Smooth muscle cell (in vitro differentiated cells): ENCODE results near the gene PANX1. TPM values are rescaled to one million over a fixed set of nuclear protein-coding genes. Genes with fewer than 3 reads are reported as not detected.
A peak's percentile ranks its signal among the peaks of the same experiment; 100 is the strongest.

Experiments
- DNase-seq: peaks from one replicate; lab custom pipeline; 2025; ENCODE audit not compliant: unreplicated experiment; lab: John Stamatoyannopoulos, UW
- H2AFZ ChIP-seq: fragments of 200-600 bp; sonication (generic); 2 replicates; pipeline ENCODE4 v1.6.0; 2016; ENCODE audit warnings: antibody characterized with exemption, low read depth, mild to moderate bottlenecking
- H3F3A ChIP-seq: fragments of 200-600 bp; sonication (generic); 2 replicates; pipeline ENCODE4 v1.6.0; 2017; ENCODE audit warnings: antibody characterized with exemption, low read depth
- H3K27ac ChIP-seq: fragments of 200-600 bp; sonication (generic); 2 replicates; pipeline ENCODE4 v1.5.1; 2016; ENCODE audit warnings: low read depth, mild to moderate bottlenecking
- H3K27me3 ChIP-seq: fragments of 200-600 bp; sonication (generic); 2 replicates; pipeline ENCODE4 v1.6.1; 2016; ENCODE audit warnings: low read depth, mild to moderate bottlenecking
- H3K36me3 ChIP-seq: fragments of 200-600 bp; sonication (generic); 2 replicates; pipeline ENCODE4 v1.5.1; 2016; ENCODE audit warnings: low read depth
- H3K4me1 ChIP-seq: fragments of 200-600 bp; sonication (generic); 2 replicates; pipeline ENCODE4 v1.5.1; 2016; ENCODE audit warnings: low read depth
- H3K4me2 ChIP-seq: fragments of 200-600 bp; sonication (generic); 2 replicates; pipeline ENCODE4 v1.6.0; 2016; ENCODE audit warnings: mild to moderate bottlenecking
- H3K4me3 ChIP-seq: fragments of 200-600 bp; sonication (generic); 2 replicates; pipeline ENCODE4 v1.5.1; 2016; ENCODE audit warnings: mild to moderate bottlenecking
- H3K79me2 ChIP-seq: fragments of 200-600 bp; sonication (generic); 2 replicates; pipeline ENCODE4 v1.6.0; 2016; ENCODE audit warnings: low read depth, mild to moderate bottlenecking
- H3K9ac ChIP-seq: fragments of 200-600 bp; sonication (generic); 2 replicates; pipeline ENCODE4 v1.6.0; 2016; ENCODE audit warnings: low read depth
- H3K9me3 ChIP-seq: fragments of 200-600 bp; sonication (generic); replicated peaks from 2 replicates; pipeline ENCODE4 v1.5.1; 2016; ENCODE audit warnings: low read depth
- H4K20me1 ChIP-seq: fragments of 200-600 bp; sonication (generic); 2 replicates; pipeline ENCODE4 v1.6.0; 2016; ENCODE audit warnings: low read depth
- WGBS: methylation state at CpG from one replicate; pipeline ENCODE4 v1.1.7; 2016; ENCODE audit warnings: low lambda C conversion rate; 5-methylcytosine and 5-hydroxymethylcytosine counted together
- polyA plus RNA-seq: library from polyadenylated mRNA; unstranded; fragments of >200 nt; fragmentation: Nextera tagmentation; extraction: Ambion mirVana; gene quantifications from 2 replicates; pipeline ENCODE4 v1.2.1, GENCODE V29; 2016
- total RNA-seq: library from RNA; depleted of rRNA; stranded (reverse); fragments of >200 nt; gene quantifications from 2 replicates; pipeline ENCODE4 v1.2.3, GENCODE V29; 2014
- TF ChIP-seq, protein P1 (sequence below): fragments of 200-600 bp; sonication (generic); IDR thresholded peaks from 2 replicates; pipeline ENCODE4 v1.5.1; 2017; ENCODE audit warnings: borderline replicate concordance, mild to moderate bottlenecking, antibody characterized with exemption; ENCODE audit not compliant: insufficient read depth, poor library complexity, severe bottlenecking

PANX1 gene, protein sequence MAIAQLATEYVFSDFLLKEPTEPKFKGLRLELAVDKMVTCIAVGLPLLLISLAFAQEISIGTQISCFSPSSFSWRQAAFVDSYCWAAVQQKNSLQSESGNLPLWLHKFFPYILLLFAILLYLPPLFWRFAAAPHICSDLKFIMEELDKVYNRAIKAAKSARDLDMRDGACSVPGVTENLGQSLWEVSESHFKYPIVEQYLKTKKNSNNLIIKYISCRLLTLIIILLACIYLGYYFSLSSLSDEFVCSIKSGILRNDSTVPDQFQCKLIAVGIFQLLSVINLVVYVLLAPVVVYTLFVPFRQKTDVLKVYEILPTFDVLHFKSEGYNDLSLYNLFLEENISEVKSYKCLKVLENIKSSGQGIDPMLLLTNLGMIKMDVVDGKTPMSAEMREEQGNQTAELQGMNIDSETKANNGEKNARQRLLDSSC
- total RNA-seq, result 81.2 and 91.6 TPM in 2 replicates
- 30.5 and 32.2 TPM in 2 replicates for polyA plus RNA-seq

DNA sequence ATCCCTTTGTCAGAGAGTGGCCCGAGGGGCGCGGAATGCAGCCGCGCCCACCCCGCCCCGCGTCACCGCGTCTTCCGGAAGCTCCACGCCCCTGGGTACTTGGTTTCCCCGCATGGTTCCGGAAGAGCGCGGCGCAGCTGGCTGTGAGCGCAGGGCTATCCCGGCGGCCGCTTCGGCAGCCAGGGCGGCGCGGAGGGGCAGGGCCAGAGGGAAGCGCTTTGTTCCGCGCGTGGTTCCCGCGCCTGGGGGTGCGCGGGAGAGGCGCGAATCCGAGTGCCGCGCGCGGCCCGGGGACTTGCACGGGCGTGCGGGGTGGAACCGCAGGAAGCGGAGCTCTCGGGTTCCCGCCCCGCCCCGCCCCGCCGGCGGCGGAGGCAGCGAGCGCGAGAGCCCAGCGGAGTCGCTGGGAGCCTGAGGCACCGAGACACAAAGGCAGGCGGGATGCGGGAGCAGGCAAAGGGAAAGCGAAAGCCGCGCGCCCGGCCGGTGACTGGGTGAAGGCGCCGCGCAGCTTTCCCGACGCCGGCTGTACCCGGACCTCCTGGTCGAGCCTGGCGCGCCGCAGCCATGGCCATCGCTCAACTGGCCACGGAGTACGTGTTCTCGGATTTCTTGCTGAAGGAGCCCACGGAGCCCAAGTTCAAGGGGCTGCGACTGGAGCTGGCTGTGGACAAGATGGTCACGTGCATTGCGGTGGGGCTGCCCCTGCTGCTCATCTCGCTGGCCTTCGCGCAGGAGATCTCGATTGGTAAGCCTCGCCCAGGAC lies at the start of gene PANX1:
PANX1 (plus strand) TSS at position 96 of the 766 bp plus-strand sequence; CDS start at position 568, 472 bp downstream.
- H3K27me3 ChIP-seq, result no peaks in the 10 kb centered on the region
- WGBS, result 2% methylated on average over 80 of the region's 92 CpGs
- TF ChIP-seq, protein P1, sequence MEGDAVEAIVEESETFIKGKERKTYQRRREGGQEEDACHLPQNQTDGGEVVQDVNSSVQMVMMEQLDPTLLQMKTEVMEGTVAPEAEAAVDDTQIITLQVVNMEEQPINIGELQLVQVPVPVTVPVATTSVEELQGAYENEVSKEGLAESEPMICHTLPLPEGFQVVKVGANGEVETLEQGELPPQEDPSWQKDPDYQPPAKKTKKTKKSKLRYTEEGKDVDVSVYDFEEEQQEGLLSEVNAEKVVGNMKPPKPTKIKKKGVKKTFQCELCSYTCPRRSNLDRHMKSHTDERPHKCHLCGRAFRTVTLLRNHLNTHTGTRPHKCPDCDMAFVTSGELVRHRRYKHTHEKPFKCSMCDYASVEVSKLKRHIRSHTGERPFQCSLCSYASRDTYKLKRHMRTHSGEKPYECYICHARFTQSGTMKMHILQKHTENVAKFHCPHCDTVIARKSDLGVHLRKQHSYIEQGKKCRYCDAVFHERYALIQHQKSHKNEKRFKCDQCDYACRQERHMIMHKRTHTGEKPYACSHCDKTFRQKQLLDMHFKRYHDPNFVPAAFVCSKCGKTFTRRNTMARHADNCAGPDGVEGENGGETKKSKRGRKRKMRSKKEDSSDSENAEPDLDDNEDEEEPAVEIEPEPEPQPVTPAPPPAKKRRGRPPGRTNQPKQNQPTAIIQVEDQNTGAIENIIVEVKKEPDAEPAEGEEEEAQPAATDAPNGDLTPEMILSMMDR, result no peak
- H3K79me2 ChIP-seq, result peaks cover 49% of the 10 kb centered on the region
- no peaks in the 10 kb centered on the region for H3K36me3 ChIP-seq
- peaks cover 12% of the 10 kb centered on the region for H3F3A ChIP-seq
- peak within 1 kb of the TSS; percentile 100 for H3K27ac ChIP-seq
- peak; percentile 69 for DNase-seq
- H3K4me2 ChIP-seq, result peak within 1 kb of the TSS; percentile 86
- peak within 1 kb of the TSS; percentile 97 for H3K9ac ChIP-seq
- H3K9me3 ChIP-seq, result no peaks in the 10 kb centered on the region
- peaks cover 27% of the 10 kb centered on the region for H3K4me1 ChIP-seq
- peak within 1 kb of the TSS; percentile 77 for H3K4me3 ChIP-seq
- H2AFZ ChIP-seq, result peak within 1 kb of the TSS; percentile 79
- peaks cover 23% of the 10 kb centered on the region for H4K20me1 ChIP-seq

DNA sequence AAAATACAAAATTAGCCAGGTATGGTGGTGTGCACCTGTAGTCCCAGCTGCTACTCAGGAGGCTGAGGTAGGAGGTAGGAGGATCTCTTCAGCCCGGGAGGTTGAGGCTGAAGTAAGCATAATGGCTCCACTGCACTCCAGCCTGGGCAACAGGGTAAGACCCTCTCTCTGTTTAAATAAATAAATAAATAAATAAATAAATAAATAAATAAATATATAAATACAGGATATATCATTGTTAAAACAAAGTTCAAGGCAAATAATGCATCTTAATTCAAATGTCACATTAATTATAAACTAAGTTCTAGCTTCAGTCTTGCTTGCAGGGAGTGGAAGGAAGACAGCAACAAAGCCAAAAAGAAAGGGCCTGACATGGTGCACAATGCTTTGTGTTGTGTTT lies 44.5 kb upstream of the PANX1 start:
- no peak for DNase-seq
- no peak overlapping the region for H2AFZ ChIP-seq
- TF ChIP-seq, protein P1, result no peak
- no peaks in the 10 kb centered on the region for H3K36me3 ChIP-seq
- no peaks in the 10 kb centered on the region for H3K4me1 ChIP-seq
- peaks cover 8% of the 10 kb centered on the region for H3K27me3 ChIP-seq
- H3K9me3 ChIP-seq, result no peaks in the 10 kb centered on the region
- no peak overlapping the region for H3K27ac ChIP-seq
- H3F3A ChIP-seq, result no peaks in the 10 kb centered on the region
- no peak overlapping the region for H3K4me3 ChIP-seq
- 95% methylated on average over 1 of the region's 1 CpG for WGBS
- no peak overlapping the region for H3K4me2 ChIP-seq
- no peaks in the 10 kb centered on the region for H3K79me2 ChIP-seq
- H4K20me1 ChIP-seq, result no peaks in the 10 kb centered on the region
- H3K9ac ChIP-seq, result no peak overlapping the region

GRCh38 chr11:94088906-94089305 lies 39.7 kb upstream of the PANX1 start:
- WGBS, result 95% methylated on average over 21 of the region's 21 CpGs

More at GRCh38 chr11:94088906-94089305, 39.7 kb upstream of the PANX1 start:
- Histone ChIP-seq H3K79me2 (no peaks in the 10 kb centered on the region), H3K27ac (no peak overlapping the region), H3K4me3 (no peak overlapping the region), H3K4me1 (no peaks in the 10 kb centered on the region), H3K27me3 (no peaks in the 10 kb centered on the region), H3K9ac (no peak overlapping the region), H3K9me3 (no peaks in the 10 kb centered on the region), H4K20me1 (no peaks in the 10 kb centered on the region), H3K4me2 (no peak overlapping the region), H2AFZ (no peak overlapping the region), H3F3A (no peaks in the 10 kb centered on the region), H3K36me3 (no peaks in the 10 kb centered on the region)
- TF ChIP-seq, protein P1, result no peak
- DNase-seq, result no peak
